Fibroblast of peridontal ligament (primary cell): Measurements from ENCODE around the gene NAT8L.

ENCODE experiments used
- DNase-seq: peaks from one replicate; pipeline ENCODE4 v3.0.0-alpha.2; 2010; ENCODE audit errors: extremely low read depth

NAT8L gene

GRCh38 chr4:2094545-2094944, 35.4 kb downstream of the NAT8L start:
- no peak for DNase-seq

- DNase-seq = no peak
Measured at GRCh38 chr4:2095236-2096072, 36.3 kb downstream of the NAT8L start.

GRCh38 chr4:2096073-2096609, 37.0 kb downstream of the NAT8L start:
- no peak for DNase-seq

- DNase-seq = peak; percentile 30
Measured at GRCh38 chr4:2101346-2102044, 42.4 kb downstream of the NAT8L start.

GRCh38 chr4:2102045-2102883, 43.1 kb downstream of the NAT8L start:
- DNase-seq = no peak

- DNase-seq = no peak
Measured at GRCh38 chr4:2103127-2103842, 44.2 kb downstream of the NAT8L start.

GRCh38 chr4:2103843-2104547, 44.9 kb downstream of the NAT8L start:
- DNase-seq = no peak

- no peak for DNase-seq
Measured at GRCh38 chr4:2104556-2105345, 45.6 kb downstream of the NAT8L start.

GRCh38 chr4:2105559-2105958, 46.4 kb downstream of the NAT8L start:
- peak; percentile 29 for DNase-seq

GRCh38 chr4:2116687-2117400, 57.7 kb downstream of the NAT8L start:
- DNase-seq = no peak
